A549 (cell line): ENCODE measurements around the gene PTPRN2.

Source experiments
- EP300 ChIP-seq, 2 experiments: fragments of >200 bp; sonication (Bioruptor Twin); formaldehyde crosslinking; IDR thresholded peaks; 2 replicates in 1 of 2; 3 replicates in 1 of 2; pipeline ENCODE4 v1.6.1; 2016 to 2017
- GATA3 ChIP-seq: IDR thresholded peaks from 2 replicates; pipeline ENCODE4 v1.6.1; 2012; ENCODE audit warnings: borderline replicate concordance
- JUNB ChIP-seq: fragments of >200 bp; sonication (Bioruptor Twin); formaldehyde crosslinking; IDR thresholded peaks from 2 replicates; pipeline ENCODE4 v1.6.1; 2016
- MAFK ChIP-seq: fragments of 450-650 bp; IDR thresholded peaks from 2 replicates; pipeline ENCODE4 v1.6.1; 2014; ENCODE audit not compliant: partially characterized antibody
- NFE2L2 ChIP-seq: fragments of 150-350 bp; conservative IDR thresholded peaks from 2 replicates; pipeline ENCODE4 v1.6.1; 2014; ENCODE audit warnings: low read length
- POLR2A ChIP-seq: IDR thresholded peaks from 2 replicates; pipeline ENCODE4 v1.6.1; 2012; ENCODE audit warnings: mild to moderate bottlenecking, low read length
- RFX5 ChIP-seq: fragments of 450-650 bp; IDR thresholded peaks from 2 replicates; pipeline ENCODE4 v1.7.1; 2014; ENCODE audit warnings: antibody characterized with exemption, mild to moderate bottlenecking, moderate library complexity
- SREBF2 ChIP-seq: fragments of 450-650 bp; IDR thresholded peaks from 2 replicates; pipeline ENCODE4 v1.6.1; 2014; ENCODE audit warnings: mild to moderate bottlenecking, moderate library complexity
- ZFP36 ChIP-seq: fragments of 450-650 bp; IDR thresholded peaks from 2 replicates; pipeline ENCODE4 v1.6.1; 2014; ENCODE audit warnings: borderline replicate concordance; ENCODE audit not compliant: partially characterized antibody
- TF ChIP-seq, protein P1 (sequence below): fragments of >200 bp; sonication (Bioruptor Twin); formaldehyde crosslinking; IDR thresholded peaks from 3 replicates; pipeline ENCODE4 v1.5.1; 2016
- TF ChIP-seq, protein P2 (sequence below): IDR thresholded peaks from 2 replicates; pipeline ENCODE4 v1.6.1; 2012
- TF ChIP-seq, protein P3 (sequence below): fragments of 250-450 bp; sonication (Bioruptor Pico); IDR thresholded peaks from 2 replicates; pipeline ENCODE4 v1.5.0; 2021; ENCODE audit warnings: mild to moderate bottlenecking, moderate library complexity, borderline replicate concordance
- TF ChIP-seq, protein P4 (sequence below): fragments of 450-650 bp; IDR thresholded peaks from 2 replicates; pipeline ENCODE4 v1.6.1; 2014; ENCODE audit warnings: antibody characterized with exemption
- TF ChIP-seq, protein P5 (sequence below): fragments of >200 bp; sonication (Bioruptor Twin); formaldehyde crosslinking; IDR thresholded peaks from 3 replicates; pipeline ENCODE4 v1.6.1; 2016

DNA sequence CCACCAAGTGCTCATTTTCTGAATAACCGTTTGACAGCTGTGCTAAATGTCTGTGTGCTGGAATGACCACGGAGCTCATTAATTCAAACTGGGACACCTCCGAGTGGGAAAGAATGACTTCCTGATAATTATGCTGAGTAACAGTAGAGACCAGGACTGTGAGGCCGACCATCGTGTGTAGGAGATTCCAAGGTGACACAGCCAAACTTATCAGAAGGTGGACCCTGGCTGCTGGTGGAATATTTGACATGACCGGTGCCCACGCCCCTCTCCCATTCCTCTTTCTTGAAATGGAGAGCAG is 400.0 kb downstream of the PTPRN2 start:
- TF ChIP-seq, protein P1, sequence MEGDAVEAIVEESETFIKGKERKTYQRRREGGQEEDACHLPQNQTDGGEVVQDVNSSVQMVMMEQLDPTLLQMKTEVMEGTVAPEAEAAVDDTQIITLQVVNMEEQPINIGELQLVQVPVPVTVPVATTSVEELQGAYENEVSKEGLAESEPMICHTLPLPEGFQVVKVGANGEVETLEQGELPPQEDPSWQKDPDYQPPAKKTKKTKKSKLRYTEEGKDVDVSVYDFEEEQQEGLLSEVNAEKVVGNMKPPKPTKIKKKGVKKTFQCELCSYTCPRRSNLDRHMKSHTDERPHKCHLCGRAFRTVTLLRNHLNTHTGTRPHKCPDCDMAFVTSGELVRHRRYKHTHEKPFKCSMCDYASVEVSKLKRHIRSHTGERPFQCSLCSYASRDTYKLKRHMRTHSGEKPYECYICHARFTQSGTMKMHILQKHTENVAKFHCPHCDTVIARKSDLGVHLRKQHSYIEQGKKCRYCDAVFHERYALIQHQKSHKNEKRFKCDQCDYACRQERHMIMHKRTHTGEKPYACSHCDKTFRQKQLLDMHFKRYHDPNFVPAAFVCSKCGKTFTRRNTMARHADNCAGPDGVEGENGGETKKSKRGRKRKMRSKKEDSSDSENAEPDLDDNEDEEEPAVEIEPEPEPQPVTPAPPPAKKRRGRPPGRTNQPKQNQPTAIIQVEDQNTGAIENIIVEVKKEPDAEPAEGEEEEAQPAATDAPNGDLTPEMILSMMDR = no peak
- no peak for TF ChIP-seq ZFP36
- TF ChIP-seq, protein P2, sequence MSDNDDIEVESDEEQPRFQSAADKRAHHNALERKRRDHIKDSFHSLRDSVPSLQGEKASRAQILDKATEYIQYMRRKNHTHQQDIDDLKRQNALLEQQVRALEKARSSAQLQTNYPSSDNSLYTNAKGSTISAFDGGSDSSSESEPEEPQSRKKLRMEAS = no peak
- no peak for TF ChIP-seq JUNB
- TF ChIP-seq POLR2A = no peak
- TF ChIP-seq, protein P3, sequence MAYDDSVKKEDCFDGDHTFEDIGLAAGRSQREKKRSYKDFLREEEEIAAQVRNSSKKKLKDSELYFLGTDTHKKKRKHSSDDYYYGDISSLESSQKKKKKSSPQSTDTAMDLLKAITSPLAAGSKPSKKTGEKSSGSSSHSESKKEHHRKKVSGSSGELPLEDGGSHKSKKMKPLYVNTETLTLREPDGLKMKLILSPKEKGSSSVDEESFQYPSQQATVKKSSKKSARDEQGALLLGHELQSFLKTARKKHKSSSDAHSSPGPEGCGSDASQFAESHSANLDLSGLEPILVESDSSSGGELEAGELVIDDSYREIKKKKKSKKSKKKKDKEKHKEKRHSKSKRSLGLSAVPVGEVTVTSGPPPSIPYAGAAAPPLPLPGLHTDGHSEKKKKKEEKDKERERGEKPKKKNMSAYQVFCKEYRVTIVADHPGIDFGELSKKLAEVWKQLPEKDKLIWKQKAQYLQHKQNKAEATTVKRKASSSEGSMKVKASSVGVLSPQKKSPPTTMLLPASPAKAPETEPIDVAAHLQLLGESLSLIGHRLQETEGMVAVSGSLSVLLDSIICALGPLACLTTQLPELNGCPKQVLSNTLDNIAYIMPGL = no peak
- TF ChIP-seq EP300 (IDR thresholded peaks at IDR 0.05) = no peak
- TF ChIP-seq, protein P4, sequence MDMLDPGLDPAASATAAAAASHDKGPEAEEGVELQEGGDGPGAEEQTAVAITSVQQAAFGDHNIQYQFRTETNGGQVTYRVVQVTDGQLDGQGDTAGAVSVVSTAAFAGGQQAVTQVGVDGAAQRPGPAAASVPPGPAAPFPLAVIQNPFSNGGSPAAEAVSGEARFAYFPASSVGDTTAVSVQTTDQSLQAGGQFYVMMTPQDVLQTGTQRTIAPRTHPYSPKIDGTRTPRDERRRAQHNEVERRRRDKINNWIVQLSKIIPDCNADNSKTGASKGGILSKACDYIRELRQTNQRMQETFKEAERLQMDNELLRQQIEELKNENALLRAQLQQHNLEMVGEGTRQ = no peak
- no peak for TF ChIP-seq MAFK
- no peak for TF ChIP-seq NFE2L2
- TF ChIP-seq, protein P5, sequence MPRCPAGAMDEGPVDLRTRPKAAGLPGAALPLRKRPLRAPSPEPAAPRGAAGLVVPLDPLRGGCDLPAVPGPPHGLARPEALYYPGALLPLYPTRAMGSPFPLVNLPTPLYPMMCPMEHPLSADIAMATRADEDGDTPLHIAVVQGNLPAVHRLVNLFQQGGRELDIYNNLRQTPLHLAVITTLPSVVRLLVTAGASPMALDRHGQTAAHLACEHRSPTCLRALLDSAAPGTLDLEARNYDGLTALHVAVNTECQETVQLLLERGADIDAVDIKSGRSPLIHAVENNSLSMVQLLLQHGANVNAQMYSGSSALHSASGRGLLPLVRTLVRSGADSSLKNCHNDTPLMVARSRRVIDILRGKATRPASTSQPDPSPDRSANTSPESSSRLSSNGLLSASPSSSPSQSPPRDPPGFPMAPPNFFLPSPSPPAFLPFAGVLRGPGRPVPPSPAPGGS = no peak
- TF ChIP-seq GATA3 = no peak
- no peak for TF ChIP-seq SREBF2
- no peak for TF ChIP-seq RFX5
